Measurements from ENCODE around the gene CMC2. TPM values are rescaled to one million over a fixed set of nuclear protein-coding genes. Genes with fewer than 3 reads are reported as not detected.

Gene CMC2
- total and polyA plus RNA-seq, 2 of the 8 experiments (the other 6 are each of a cell fraction or from before 2014, with no cell fraction given) = 66.6 to 116 TPM

DNA sequence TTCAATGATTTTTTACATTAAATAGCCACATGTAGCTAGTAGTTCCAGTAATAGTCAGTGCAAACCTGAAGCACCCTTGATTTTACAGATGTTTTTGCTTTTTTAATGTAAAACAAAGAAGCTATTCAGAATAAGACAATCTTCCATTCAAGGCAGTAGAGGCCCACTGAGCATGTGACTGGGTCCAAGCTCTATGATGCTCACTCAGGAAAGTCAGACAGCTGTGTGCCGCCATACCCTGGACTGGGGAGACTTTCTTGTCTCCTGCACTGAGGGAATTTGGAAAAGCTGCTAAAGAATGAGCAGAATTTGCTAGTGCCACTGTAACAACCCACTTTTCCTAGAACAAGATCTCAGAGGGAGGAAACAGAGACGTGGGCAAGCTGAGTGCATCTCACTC lies 11.8 kb upstream of the CMC2 start (continued):
- TF ChIP-seq SIRT6 (IDR thresholded peaks at IDR 0.05; ENCODE audit: low read length) (no peak), MAFK (IDR thresholded peaks at IDR 0.05; ENCODE audit: low read depth, low read length) (no peak), CTBP2 (IDR thresholded peaks at IDR 0.05; ENCODE audit: borderline replicate concordance, insufficient read depth, insufficient read length, low read length) (no peak), SIN3A (conservative IDR thresholded peaks at IDR 0.05 in 1 of 2, IDR thresholded peaks at IDR 0.05 in 1 of 2; ENCODE audit: low read depth in 1 of 2, low read length in 2 of 2) (no peak)
